ENCODE measurements around the gene CACNA1S. TPM values are rescaled to one million over a fixed set of nuclear protein-coding genes. Genes with fewer than 3 reads are reported as not detected.

CACNA1S gene
- total and polyA plus RNA-seq, 2 of the 13 experiments (the other 11 are each of a cell fraction or from before 2014, with no cell fraction given) = not detected

DNA sequence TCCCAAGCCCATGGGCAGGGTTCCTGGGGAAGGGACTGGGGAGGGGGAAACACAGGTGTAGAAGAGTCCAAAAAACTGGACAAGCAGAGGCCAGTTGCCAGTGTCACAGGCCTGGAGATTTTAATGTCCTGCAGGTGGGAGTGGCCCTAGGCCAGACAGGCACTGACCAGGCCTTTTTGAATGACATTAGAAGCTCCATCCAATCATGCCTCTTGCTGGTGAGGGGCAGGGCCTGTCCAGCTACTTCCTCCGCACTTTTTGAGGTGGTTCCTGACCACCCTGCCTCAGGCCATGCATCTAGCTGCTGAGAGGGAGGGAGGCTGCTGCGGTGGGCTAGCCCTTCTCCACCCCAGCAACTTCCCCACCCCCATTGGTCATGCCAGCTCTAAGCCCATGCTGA is 72.8 kb downstream of the CACNA1S start:
- intact Hi-C loops (cut with micrococcal nuclease; ENCODE audit: unreplicated experiment) = no loop called here
- WGBS (ENCODE audit: low lambda C conversion rate) = 21% methylated on average over 2 of the region's 2 CpGs

More for the DNA sequence above, 72.8 kb downstream of the CACNA1S start:
- FAIRE-seq = no peak
- H3K27me3 ChIP-seq (ENCODE audit: control insufficient read depth in 1 of 2, insufficient read depth in 2 of 2, low read length in 2 of 2) = peaks cover 0 to 5% of the 10 kb centered on the region in 2 experiments; a peak in 2 of 5 replicates
- no peaks in the 10 kb centered on the region for H4K20me1 ChIP-seq (ENCODE audit: insufficient read depth, low read length)
- no peak overlapping the region for H3K9ac ChIP-seq (ENCODE audit: insufficient read depth, low read depth, low read length)
- H2AFZ ChIP-seq (ENCODE audit: low read length) = no peak overlapping the region
- H3K27ac ChIP-seq (ENCODE audit: extremely low read length, insufficient read depth, low read length) = no peak overlapping the region
- H3K79me2 ChIP-seq (ENCODE audit: insufficient read depth, low read length) = no peaks in the 10 kb centered on the region
- no peak overlapping the region for H3K4me2 ChIP-seq (ENCODE audit: low read depth, low read length)
- ATAC-seq = no peak
- no peaks in the 10 kb centered on the region for H3K9me3 ChIP-seq (ENCODE audit: low read length)
- DNase-seq (ENCODE audit: low spot score) = no peak
- no TSS peak for BruUV-seq (replicated peaks)
- in situ Hi-C loops (cut with HindIII; ENCODE audit: extremely low pct_ligation_motif_present, low pct_unique_long_range_greater_than_20kb) = no loop called here
- ChIA-PET CTCF (ENCODE audit: low intra/inter-chr PET ratio, low total read pairs) (no interaction called here), POLR2A (no interaction called here)
- no peaks in the 10 kb centered on the region for H3K36me3 ChIP-seq (replicated peaks in 1 of 2; ENCODE audit: control insufficient read depth in 1 of 2, insufficient read depth in 2 of 2, low read length in 2 of 2)
- TF ChIP-seq ZNF431 (CRISPR knock-in tag; IDR thresholded peaks at IDR 0.05; ENCODE audit: borderline replicate concordance, low read depth) (no peak), KLF15 (CRISPR knock-in tag; IDR thresholded peaks at IDR 0.05; ENCODE audit: borderline replicate concordance) (no peak), RAD51 (IDR thresholded peaks at IDR 0.05; ENCODE audit: borderline replicate concordance) (no peak), ZNF660 (CRISPR knock-in tag; IDR thresholded peaks at IDR 0.05; ENCODE audit: borderline replicate concordance, low read depth) (no peak), HIVEP1 (CRISPR knock-in tag; IDR thresholded peaks at IDR 0.05) (no peak)
- TF ChIP-seq, protein P1, sequence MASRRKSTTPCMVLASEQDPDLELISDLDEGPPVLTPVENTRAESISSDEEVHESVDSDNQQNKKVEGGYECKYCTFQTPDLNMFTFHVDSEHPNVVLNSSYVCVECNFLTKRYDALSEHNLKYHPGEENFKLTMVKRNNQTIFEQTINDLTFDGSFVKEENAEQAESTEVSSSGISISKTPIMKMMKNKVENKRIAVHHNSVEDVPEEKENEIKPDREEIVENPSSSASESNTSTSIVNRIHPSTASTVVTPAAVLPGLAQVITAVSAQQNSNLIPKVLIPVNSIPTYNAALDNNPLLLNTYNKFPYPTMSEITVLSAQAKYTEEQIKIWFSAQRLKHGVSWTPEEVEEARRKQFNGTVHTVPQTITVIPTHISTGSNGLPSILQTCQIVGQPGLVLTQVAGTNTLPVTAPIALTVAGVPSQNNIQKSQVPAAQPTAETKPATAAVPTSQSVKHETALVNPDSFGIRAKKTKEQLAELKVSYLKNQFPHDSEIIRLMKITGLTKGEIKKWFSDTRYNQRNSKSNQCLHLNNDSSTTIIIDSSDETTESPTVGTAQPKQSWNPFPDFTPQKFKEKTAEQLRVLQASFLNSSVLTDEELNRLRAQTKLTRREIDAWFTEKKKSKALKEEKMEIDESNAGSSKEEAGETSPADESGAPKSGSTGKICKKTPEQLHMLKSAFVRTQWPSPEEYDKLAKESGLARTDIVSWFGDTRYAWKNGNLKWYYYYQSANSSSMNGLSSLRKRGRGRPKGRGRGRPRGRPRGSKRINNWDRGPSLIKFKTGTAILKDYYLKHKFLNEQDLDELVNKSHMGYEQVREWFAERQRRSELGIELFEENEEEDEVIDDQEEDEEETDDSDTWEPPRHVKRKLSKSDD (CRISPR knock-in tag; IDR thresholded peaks at IDR 0.05; ENCODE audit: low read depth) = no peak
- peaks cover 14% of the 10 kb centered on the region for H3K4me1 ChIP-seq (ENCODE audit: insufficient read depth, low read length)
- no peak overlapping the region for H3K4me3 ChIP-seq (replicated peaks in 1 of 3; ENCODE audit: insufficient read depth in 1 of 3, low read depth in 2 of 3, low read length in 3 of 3)
